Measurements from ENCODE around the gene RNF150. TPM values are rescaled to one million over a fixed set of nuclear protein-coding genes. Genes with fewer than 3 reads are reported as not detected.

Gene RNF150
- polyA plus RNA-seq, 2 of the 4 experiments (the other 2 are of a cell fraction): 0.21 to 0.34 TPM

- Histone ChIP-seq H3K4me3 (no peak overlapping the region), H3K9me3 (no peaks in the 10 kb centered on the region), H3K27ac (no peak overlapping the region), H3K4me1 (no peaks in the 10 kb centered on the region), H3K4me2 (no peak overlapping the region)
- ChIA-PET CTCF (no interaction called here), POLR2A (no interaction called here)
- WGBS (ENCODE audit: missing lambda C conversion rate): 75% methylated on average over 2 of the region's 2 CpGs
- TF ChIP-seq PHF8 (IDR thresholded peaks at IDR 0.05; ENCODE audit: borderline replicate concordance, low read depth) (no peak), FOXS1 (CRISPR knock-in tag; IDR thresholded peaks at IDR 0.05) (no peak), ZNF302 (CRISPR knock-in tag; IDR thresholded peaks at IDR 0.05) (no peak), HDAC2 (IDR thresholded peaks at IDR 0.05) (no peak), SMC3 (IDR thresholded peaks at IDR 0.05) (no peak), ESRRA (IDR thresholded peaks at IDR 0.05; ENCODE audit: borderline replicate concordance, low read length) (no peak), RCOR1 (IDR thresholded peaks at IDR 0.05; ENCODE audit: low read depth, low read length) (no peak), NFE2L2 (conservative IDR thresholded peaks at IDR 0.05; ENCODE audit: low read length) (no peak), JUN (IDR thresholded peaks at IDR 0.05) (no peak), CBX2 (IDR thresholded peaks at IDR 0.05; ENCODE audit: borderline replicate concordance, low read depth) (no peak), POLR2A (IDR thresholded peaks at IDR 0.05; ENCODE audit: low read length) (no peak)
- TF ChIP-seq, protein P1, sequence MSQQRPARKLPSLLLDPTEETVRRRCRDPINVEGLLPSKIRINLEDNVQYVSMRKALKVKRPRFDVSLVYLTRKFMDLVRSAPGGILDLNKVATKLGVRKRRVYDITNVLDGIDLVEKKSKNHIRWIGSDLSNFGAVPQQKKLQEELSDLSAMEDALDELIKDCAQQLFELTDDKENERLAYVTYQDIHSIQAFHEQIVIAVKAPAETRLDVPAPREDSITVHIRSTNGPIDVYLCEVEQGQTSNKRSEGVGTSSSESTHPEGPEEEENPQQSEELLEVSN (IDR thresholded peaks at IDR 0.05; ENCODE audit: borderline replicate concordance, low read depth): no peak
- TF ChIP-seq, protein P2, sequence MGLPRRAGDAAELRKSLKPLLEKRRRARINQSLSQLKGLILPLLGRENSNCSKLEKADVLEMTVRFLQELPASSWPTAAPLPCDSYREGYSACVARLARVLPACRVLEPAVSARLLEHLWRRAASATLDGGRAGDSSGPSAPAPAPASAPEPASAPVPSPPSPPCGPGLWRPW (IDR thresholded peaks at IDR 0.05): no peak
- TF ChIP-seq, protein P3, sequence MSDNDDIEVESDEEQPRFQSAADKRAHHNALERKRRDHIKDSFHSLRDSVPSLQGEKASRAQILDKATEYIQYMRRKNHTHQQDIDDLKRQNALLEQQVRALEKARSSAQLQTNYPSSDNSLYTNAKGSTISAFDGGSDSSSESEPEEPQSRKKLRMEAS (IDR thresholded peaks at IDR 0.05): no peak
- no peak for DNase-seq (ENCODE audit: low read depth in 1 of 2, low spot score in 1 of 2)
- no peak for ATAC-seq
- FAIRE-seq: no peak
These were observed 75.7 kb downstream of the RNF150 start for GRCh38 chr4:141057582-141057981.

GRCh38 chr4:141056473-141056872 is 76.8 kb downstream of the RNF150 start:
- H3K4me2 ChIP-seq: no peak overlapping the region
- FAIRE-seq: no peak
- ChIA-PET POLR2A (no interaction called here), CTCF (interaction anchor here (0.6 kb wide), 1 partner anchor 198 kb away, joined by 3 read pairs; no protein-coding TSS in a partner anchor)
- H3K4me1 ChIP-seq: no peaks in the 10 kb centered on the region
- no peak overlapping the region for H3K4me3 ChIP-seq
- WGBS (ENCODE audit: missing lambda C conversion rate): 31% methylated on average over 3 of the region's 3 CpGs
- 0 out of 3 replicates have a peak, but pooled peaks cover 3% of the 10 kb centered on the region for H3K9me3 ChIP-seq
- TF ChIP-seq NFE2L2 (conservative IDR thresholded peaks at IDR 0.05; ENCODE audit: low read length) (no peak), HDAC2 (IDR thresholded peaks at IDR 0.05) (no peak), ZSCAN20 (CRISPR knock-in tag; IDR thresholded peaks at IDR 0.05) (no peak), ZC3H11A (IDR thresholded peaks at IDR 0.05) (no peak), JUNB (IDR thresholded peaks at IDR 0.05) (no peak), MYC (IDR thresholded peaks at IDR 0.05; ENCODE audit: borderline replicate concordance, low read length) (no peak), BCL3 (IDR thresholded peaks at IDR 0.05) (no peak), GATA3 (IDR thresholded peaks at IDR 0.05; ENCODE audit: borderline replicate concordance) (no peak), HMGXB4 (CRISPR knock-in tag; IDR thresholded peaks at IDR 0.05; ENCODE audit: borderline replicate concordance) (no peak), BHLHE40 (IDR thresholded peaks at IDR 0.05; ENCODE audit: low read depth, low read length) (no peak), ZNF302 (CRISPR knock-in tag; IDR thresholded peaks at IDR 0.05) (no peak), HOXB13 (CRISPR knock-in tag; IDR thresholded peaks at IDR 0.05; ENCODE audit: low read depth) (no peak)
- TF ChIP-seq, protein P4, sequence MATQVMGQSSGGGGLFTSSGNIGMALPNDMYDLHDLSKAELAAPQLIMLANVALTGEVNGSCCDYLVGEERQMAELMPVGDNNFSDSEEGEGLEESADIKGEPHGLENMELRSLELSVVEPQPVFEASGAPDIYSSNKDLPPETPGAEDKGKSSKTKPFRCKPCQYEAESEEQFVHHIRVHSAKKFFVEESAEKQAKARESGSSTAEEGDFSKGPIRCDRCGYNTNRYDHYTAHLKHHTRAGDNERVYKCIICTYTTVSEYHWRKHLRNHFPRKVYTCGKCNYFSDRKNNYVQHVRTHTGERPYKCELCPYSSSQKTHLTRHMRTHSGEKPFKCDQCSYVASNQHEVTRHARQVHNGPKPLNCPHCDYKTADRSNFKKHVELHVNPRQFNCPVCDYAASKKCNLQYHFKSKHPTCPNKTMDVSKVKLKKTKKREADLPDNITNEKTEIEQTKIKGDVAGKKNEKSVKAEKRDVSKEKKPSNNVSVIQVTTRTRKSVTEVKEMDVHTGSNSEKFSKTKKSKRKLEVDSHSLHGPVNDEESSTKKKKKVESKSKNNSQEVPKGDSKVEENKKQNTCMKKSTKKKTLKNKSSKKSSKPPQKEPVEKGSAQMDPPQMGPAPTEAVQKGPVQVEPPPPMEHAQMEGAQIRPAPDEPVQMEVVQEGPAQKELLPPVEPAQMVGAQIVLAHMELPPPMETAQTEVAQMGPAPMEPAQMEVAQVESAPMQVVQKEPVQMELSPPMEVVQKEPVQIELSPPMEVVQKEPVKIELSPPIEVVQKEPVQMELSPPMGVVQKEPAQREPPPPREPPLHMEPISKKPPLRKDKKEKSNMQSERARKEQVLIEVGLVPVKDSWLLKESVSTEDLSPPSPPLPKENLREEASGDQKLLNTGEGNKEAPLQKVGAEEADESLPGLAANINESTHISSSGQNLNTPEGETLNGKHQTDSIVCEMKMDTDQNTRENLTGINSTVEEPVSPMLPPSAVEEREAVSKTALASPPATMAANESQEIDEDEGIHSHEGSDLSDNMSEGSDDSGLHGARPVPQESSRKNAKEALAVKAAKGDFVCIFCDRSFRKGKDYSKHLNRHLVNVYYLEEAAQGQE (IDR thresholded peaks at IDR 0.05): no peak
- no peak for ATAC-seq
- no peak overlapping the region for H3K27ac ChIP-seq
- DNase-seq (ENCODE audit: low read depth in 1 of 2, low spot score in 1 of 2): no peak

All from A549 (cell line).